Measurements from ENCODE around the gene MACROD2. TPM values are rescaled to one million over a fixed set of nuclear protein-coding genes. Genes with fewer than 3 reads are reported as not detected.

MACROD2 gene
- total RNA-seq, 1 experiment from 2014 or later: 1.6 TPM

GRCh38 chr20:15776770-15777466 lies 1781.6 kb downstream of the MACROD2 start:
- Mint-ChIP-seq H3K4me3 (no peak overlapping the region), H3K9me3 (peaks cover 7 to 8% of the 10 kb centered on the region in 2 experiments; a peak in 4 of 5 replicates), H3K27ac (no peak overlapping the region), H3K4me1 (peaks cover 19 to 26% of the 10 kb centered on the region in 2 experiments), H3K36me3 (ENCODE audit: insufficient read depth in 1 of 3, low read depth in 3 of 3) (peaks cover 0 to 13% (median 3%) of the 10 kb centered on the region in 3 experiments; a peak in 3 of 7 replicates), H3K27me3 (ENCODE audit: low read depth) (no peaks in the 10 kb centered on the region; the same call in 1 of the 2 replicates)
- no peak overlapping the region for H3K56ac ChIP-seq (ENCODE audit: insufficient read length, low read depth, low read length)
- H3K23ac ChIP-seq (ENCODE audit: insufficient read length, low read depth, low read length): no peak overlapping the region
- no peaks in the 10 kb centered on the region for H3K27me3 ChIP-seq (ENCODE audit: insufficient read depth, low read length)
- H2AK5ac ChIP-seq (ENCODE audit: insufficient read length, low read length): no peak overlapping the region
- H3K79me1 ChIP-seq (ENCODE audit: insufficient read depth, low read depth, low read length, poor library complexity, severe bottlenecking): no peaks in the 10 kb centered on the region
- no peaks in the 10 kb centered on the region for H3K9me3 ChIP-seq (ENCODE audit: control insufficient read depth, low read depth, low read length)
- H2BK12ac ChIP-seq (ENCODE audit: insufficient read length, low read depth, low read length): no peak overlapping the region
- H2BK15ac ChIP-seq (ENCODE audit: low read depth, low read length): no peak overlapping the region
- no peak overlapping the region for H2BK120ac ChIP-seq (ENCODE audit: low read depth, low read length, poor library complexity, severe bottlenecking)
- H3K4me2 ChIP-seq (ENCODE audit: insufficient read depth, insufficient read length, low read length): no peak overlapping the region
- no peak overlapping the region for H3K14ac ChIP-seq (ENCODE audit: insufficient read depth, low read length)
- H3K27ac ChIP-seq (ENCODE audit: insufficient read length, low read depth, low read length): no peak overlapping the region
- no peak overlapping the region for H3K18ac ChIP-seq (ENCODE audit: insufficient read length, low read depth, low read length)
- no peak overlapping the region for H3T11ph ChIP-seq (ENCODE audit: low read length)
- peaks cover 5% of the 10 kb centered on the region; the same call in 1 of the 2 replicates for H3K4me1 ChIP-seq (ENCODE audit: insufficient read depth, low read length)
- no peak overlapping the region for H4K91ac ChIP-seq (ENCODE audit: insufficient read length, low read depth, low read length)
- H3K23me2 ChIP-seq (ENCODE audit: insufficient read length, low read depth, low read length, poor library complexity, severe bottlenecking): no peaks in the 10 kb centered on the region
- H2AFZ ChIP-seq (ENCODE audit: low read length): no peak overlapping the region
- no peak for DNase-seq
- H2BK20ac ChIP-seq (ENCODE audit: low read depth, low read length, poor library complexity, severe bottlenecking): no peak overlapping the region
- no peaks in the 10 kb centered on the region for H4K20me1 ChIP-seq (ENCODE audit: control insufficient read depth, insufficient read depth, insufficient read length)
- no CpG with 5 or more reads among the region's 3 CpGs for WGBS (ENCODE audit: extremely low coverage, insufficient read length, low lambda C conversion rate)
- H4K5ac ChIP-seq (ENCODE audit: insufficient read length, low read depth, low read length): no peak overlapping the region
- no peak overlapping the region for H3K9ac ChIP-seq (ENCODE audit: extremely low read depth, insufficient read length, low read length)
- H3K79me2 ChIP-seq (ENCODE audit: insufficient read depth, low read length): no peaks in the 10 kb centered on the region
- H2BK5ac ChIP-seq (ENCODE audit: insufficient read length, low read length): no peak overlapping the region
- TF ChIP-seq CTCF (conservative IDR thresholded peaks at IDR 0.05): no peak
- no peak overlapping the region for H4K8ac ChIP-seq (replicated peaks; ENCODE audit: insufficient read length, low read depth, low read length)
- H3K4ac ChIP-seq (ENCODE audit: low read depth, low read length): no peak overlapping the region

Data from H9 (cell line).